HG03159 (cell line): ENCODE data around the gene MLN.
"Not testable (repeated sequence)": the region's sequence is repeated elsewhere in the genome, so short reads cannot be mapped to it uniquely, and the experiment has no call there.

Experiments used
- ATAC-seq: cut with Tn5 transposase; IDR thresholded peaks from one replicate; pipeline ENCODE4 v1.9.1; 2021; ENCODE audit warnings: mild to moderate bottlenecking, moderate library complexity; ENCODE audit not compliant: unreplicated experiment

MLN gene

DNA sequence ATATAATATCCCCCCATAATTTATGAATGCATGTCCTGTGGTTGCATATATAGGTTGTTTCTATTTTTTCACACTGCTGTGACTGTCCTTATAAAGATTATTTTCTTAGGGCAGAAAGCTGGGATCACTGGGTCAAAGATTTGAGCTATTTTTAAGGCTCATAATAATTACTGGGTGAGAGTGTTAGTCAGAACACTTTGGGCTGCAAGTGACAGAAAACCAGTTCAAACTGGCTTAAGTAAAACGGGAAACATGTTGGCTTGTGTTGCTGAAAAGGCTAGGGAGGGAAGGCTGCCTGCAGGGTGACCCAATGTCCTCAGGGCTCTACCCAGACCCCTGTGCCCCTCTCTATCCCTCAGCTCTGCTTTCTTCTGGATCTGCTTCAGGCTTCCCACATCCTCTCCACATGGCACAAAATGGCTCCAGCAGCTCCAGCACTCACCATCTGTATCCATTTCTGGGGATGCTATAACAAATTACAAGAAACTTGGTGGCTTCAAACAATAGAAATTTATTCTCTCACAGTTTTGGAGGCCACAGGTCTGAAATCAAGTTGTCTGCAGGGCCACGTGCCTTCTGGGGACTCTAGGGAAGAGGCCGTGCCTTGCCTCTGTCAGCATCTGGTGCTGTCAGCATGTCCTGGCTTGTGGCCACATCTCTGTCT, 33.1 kb upstream of the MLN start:
- ATAC-seq = no peak

DNA sequence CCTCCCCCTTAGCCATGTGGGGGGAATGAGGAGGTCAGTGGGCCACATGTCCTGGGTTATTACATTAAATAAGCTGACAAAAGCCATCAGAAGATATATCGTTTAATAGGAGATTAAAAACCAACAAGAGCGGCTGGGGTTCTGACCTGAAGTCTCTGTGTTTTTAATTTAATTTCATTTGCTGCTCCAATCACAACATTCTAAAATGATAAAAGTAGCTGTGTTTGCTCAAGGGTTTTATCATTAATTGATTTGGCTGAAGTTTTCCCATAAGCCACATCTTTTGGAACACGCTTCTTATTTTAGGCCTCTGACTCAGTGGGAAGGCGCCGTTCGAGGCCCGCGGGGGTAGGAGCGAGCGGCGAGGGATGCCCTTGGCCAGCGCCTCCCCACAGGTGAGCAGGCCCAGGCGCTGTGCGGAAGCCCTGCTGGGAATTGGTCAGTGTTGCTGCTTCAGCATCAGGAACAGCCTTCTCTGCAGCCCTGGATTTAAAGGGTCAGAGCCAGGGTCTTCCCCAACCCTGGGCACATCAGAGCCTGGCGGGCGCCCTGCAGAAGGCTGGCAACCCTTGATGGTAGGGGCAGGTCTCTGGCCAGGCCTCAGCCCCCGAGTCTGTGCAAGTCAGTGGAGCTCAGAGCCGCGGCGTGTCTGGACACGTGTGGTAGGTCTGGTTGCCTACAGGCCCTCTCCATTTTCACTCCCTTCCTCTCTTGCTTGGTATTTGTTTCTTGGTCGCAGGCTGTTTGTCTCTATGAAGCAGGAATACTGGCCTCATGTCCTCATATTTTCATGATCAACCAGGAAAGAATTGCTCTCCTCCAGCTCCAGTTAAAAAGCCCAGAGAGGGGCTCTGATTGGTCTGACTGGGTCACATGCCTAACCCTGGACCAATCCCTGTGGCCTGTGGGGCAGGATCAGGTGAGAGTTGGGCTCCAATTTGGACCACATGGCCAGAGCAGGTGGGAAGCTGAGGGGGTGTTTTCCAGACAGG, 30.9 kb upstream of the MLN start:
- no peak for ATAC-seq

DNA sequence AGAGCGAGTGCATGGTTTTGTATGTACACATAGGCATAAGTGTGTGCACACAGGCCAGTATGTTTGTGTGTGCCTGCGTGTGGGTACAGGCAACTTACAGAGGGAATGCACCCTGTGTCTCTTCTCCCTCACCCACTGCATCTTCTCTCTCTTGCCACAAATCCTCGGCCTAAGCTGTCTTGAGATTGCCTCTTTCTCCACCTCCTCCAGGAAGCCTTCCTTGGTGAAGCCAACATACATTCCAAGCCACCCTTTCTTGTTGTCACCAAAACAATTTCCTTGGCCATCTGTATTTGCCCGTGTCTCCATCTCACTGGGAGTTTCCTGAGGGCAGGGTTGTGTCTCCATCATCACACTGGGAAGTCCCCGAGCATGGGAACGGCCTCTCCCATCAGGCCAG, 29.8 kb upstream of the MLN start:
- ATAC-seq = no peak

DNA sequence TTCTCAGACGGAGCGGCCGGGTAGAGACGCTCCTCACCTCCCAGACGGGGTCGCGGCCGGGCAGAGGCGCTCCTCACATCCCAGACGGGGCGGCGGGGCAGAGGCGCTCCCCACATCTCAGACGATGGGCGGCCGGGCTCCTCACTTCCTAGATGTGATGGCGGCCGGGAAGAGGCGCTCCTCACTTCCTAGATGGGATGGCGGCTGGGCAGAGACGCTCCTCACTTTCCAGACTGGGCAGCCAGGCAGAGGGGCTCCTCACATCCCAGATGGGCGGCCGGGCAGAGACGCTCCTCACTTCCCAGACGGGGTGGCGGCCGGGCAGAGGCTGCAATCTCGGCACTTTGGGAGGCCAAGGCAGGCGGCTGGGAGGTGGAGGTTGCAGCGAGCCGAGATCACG, 29.0 kb upstream of the MLN start:
- ATAC-seq = not testable (repeated sequence)

DNA sequence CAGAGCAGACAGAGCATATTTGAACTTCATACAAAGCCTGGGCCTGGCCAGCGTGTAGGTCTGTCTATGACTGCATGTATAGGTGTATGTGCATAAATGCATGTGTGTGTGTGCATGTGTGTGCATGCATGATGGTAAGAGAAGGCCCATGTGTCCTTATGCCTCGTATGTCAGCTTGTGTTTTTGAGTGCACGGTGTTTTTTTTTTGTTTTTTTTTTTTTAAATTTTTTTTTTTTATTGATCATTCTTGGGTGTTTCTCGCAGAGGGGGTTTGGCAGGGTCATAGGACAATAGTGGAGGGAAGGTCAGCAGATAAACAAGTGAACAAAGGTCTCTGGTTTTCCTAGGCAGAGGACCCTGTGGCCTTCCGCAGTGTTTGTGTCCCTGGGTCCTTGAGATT, 27.9 kb upstream of the MLN start:
- not testable (repeated sequence) for ATAC-seq

DNA sequence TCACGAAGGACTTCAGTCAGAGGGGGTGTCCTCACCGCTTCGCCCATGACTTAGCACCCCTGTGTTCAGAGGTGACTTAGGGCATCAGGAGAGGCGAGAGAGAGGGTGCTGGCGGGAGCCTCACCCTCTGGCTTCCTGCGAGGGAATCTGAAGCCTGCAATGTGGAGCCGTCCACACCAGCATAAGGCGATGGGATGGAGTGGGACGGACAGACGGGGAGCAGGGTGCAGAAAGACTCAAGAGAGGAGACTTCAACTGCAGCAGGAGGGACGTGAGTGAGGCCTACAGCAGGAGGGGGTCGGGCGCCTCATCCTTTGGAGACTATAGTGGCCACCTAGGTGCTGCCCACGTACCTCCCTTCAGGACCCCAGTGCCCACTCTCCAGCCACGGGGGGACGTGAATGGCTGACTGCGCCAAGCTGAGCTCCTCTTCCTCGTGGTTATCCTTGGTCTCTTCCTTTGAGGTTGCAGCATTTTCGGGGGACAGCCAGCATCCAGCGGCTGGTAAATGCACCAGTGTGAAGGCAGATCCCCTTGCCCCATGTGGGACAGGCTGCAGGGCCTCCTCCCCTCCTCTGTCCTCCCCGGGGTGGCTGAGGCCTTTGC, 26.9 kb upstream of the MLN start:
- no peak for ATAC-seq

DNA sequence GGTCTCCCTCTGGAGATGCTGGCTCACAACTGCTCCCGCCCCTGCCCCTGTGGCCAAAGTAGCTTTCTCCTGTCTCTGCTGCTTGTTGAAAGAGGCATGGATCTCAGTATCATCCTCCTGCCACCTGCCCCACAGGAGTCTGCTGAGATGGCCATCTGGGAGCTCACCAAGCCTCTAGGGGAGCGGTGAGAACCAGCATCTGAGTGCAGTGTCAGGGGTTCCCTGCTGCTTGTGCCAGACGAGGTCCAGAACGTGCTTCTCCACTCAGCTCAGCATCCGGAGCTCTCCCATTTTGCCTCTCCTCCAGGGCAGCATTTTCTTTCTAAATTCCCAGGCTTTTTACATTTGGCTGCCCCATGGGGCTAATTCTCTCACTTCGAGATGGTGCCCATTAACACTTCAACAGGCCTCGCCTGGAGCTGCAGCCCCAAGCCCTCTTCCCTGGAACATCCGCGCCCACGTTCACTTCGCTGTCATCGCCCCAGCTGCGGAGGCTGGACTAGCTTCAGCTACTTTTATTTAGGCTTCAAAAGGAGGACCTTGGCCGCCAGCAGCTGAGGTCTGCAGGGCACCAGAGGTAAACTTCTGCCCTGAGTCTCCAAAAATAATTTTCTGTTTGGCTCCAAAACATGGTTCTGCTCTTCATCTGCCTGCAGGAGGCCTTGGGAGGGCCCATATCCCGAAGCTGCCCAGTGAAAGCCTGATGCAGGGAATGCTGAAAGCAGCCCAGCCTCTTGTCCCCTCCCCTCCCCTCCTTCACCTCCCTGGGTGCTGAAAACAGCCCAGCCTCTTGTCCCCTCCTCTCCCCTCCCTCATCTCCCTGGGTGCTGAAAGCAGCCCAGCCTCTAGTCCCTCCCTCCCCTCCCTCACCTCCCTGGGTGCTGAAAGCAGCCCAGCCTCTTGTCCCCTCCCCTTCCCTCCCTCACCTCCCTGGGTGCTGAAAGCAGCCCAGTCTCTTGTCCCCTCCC, 25.2 kb upstream of the MLN start:
- ATAC-seq = no peak

DNA sequence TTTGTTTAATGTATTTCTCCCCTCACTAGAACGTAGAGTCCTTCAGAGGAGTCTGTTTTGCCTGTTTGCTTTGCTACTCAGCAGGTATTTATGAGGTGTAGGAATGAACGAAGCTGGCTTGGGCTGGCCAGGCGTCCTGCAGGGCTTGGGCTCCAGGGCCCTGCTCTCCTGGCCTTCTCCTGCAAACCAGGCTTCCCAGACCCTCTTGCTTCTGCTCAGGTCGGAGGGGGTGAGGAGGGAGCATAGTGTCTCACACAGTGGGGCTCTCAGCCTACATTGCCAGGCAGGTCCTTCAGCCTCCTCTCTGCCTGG, 24.6 kb upstream of the MLN start:
- no peak for ATAC-seq

DNA sequence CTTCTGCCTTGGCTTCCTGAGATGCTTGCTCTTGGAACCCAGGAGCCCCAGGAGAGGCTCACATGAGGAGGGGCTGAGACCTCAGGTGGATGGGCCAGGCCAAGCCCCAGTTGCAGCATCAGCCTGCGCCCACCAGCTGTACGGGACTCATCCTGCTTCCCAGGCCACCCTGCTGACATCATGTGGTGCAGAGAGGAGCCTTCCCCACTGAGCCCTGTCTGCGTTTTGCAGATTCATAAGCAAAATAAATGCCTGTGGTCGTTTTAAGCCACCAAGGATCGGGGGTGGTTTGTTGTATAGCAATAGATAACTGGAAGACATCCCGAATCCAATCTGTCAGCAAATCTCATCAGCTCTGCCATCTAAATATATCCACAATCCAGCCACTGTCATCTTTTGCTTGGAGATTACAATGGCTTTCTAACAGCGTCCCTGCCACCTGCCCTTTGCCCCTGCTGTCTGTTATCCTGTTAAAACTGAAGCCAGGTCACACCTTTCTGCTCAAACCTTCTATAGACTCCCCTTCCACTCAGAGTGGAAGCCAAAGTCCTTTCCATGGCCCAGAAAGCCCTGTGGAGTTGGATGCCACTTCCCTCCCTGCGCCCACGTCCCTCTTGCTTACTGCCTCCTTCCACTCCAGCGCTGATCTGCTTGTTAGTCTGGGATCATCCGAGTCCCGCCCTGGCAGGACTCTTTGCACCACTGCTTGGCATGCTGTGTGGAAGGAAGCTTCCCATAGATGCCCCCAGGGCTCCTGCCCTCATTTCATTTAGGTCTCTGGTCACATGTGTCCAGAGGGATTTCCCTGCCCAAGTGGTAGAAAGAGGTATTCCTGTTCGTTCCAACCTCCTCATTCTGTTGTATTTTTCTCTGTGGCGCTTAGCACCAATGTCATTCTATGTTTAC, 24.0 kb upstream of the MLN start:
- no peak for ATAC-seq

DNA sequence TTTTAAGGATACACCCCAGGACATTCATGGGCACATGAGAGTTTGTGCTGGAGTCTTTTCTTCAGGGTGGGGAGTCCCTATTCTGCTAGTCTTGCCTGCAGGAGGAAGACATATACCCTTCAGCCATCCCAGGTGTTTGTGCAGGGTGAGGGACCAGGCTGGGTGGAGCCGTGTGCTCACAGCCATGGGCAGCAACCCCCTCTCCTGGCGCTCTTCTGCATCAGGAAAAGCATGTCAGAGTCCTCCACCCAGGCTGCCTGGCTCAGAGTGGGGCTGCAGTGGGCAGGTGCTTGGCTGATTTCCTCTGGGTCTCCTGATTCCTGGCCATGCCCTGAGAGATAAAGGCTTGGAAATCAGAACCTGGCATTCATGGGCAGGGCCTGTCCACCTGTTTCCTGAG, 22.7 kb upstream of the MLN start:
- ATAC-seq = no peak

DNA sequence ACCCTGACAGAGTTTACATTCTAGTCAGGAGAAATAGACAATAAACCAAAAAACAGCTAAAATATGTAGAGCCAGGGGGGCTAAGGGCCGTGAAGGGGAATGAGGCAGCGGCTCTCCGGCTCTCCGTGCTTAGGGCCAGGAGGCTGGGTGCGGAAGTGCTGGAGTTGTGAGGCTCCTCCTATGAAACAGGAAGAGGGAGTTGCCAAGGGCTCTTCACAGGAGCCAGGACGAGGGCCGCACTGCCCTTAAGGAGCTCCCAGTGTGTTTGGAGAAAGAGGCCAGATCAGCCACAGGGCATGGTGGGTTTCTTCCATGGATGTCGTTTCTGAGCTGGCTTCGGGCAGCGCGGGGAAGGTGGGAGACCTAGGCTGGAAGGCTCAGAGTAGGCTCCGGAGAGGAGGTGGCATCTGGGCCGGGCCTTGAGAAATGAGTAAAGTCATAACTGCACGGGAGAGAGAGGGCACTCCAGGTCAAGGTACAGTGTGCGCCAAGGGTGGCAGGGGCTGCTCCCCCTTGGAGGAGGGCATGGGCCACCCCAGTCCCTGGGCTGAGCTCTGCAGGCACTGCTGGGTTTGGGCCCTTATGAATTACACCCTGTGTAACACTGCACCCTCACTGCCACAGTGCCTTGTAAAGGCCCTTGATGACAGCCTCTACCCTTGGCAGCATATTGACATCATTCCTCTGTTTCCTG, 20.8 kb upstream of the MLN start:
- no peak for ATAC-seq

DNA sequence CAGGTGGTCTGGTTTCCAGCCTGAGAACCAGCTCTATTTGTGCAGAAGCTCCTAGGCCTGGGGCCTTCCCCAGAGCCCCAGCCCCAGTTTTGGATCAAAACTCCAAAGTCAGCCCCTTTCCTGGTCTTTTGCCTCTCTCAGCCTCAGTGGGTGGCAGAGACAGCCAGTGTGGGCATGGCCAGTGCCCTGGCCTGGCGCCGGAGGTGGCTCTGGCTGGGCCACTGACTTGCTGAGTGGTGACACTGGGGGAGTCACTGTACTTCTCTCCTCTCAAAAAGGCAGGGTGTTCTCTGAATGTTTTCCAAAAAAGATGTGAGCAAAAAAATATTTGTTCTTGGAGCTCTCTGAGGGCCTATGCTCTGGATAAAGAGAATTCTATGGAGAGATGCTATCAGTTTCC, 20.0 kb upstream of the MLN start:
- ATAC-seq = no peak

DNA sequence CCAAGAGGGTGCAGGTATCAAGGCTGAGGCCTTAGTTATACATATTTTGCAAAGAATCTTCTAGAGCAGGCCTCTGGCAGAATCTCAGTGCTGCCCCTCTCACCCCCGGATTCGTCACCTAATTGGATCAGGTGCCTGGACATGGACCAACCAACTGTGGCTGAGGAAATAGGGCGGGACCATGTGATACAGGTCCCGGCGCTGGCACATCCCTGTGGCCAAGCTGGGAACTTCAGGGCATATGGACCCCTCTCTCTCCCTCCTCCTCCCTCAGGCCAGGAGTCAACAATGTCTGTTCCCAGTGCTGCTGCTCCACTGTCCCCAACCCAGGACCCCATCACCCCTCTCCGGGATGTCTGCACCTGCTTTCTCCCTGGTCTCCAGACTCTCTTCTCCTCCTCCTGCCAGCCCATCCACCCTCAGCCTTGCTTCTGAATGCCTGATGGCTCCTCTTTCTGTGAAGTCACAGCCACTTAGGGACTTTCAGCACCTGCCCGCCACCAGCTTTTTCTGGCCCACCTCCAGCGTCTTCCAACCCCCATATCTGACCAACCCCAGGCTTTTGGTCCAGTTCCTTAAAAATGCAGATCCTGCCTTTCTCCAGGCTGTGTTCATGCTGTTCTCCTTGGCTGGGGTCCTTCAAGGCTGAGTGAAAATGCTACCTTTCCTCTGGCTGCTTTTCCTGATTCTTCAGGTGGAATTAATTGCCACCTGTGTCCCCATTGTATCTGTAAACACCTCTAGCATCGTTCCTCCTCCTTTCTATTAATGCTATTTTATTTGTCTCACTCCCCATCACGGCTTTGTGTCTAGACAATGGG, 19.0 kb upstream of the MLN start:
- no peak for ATAC-seq

DNA sequence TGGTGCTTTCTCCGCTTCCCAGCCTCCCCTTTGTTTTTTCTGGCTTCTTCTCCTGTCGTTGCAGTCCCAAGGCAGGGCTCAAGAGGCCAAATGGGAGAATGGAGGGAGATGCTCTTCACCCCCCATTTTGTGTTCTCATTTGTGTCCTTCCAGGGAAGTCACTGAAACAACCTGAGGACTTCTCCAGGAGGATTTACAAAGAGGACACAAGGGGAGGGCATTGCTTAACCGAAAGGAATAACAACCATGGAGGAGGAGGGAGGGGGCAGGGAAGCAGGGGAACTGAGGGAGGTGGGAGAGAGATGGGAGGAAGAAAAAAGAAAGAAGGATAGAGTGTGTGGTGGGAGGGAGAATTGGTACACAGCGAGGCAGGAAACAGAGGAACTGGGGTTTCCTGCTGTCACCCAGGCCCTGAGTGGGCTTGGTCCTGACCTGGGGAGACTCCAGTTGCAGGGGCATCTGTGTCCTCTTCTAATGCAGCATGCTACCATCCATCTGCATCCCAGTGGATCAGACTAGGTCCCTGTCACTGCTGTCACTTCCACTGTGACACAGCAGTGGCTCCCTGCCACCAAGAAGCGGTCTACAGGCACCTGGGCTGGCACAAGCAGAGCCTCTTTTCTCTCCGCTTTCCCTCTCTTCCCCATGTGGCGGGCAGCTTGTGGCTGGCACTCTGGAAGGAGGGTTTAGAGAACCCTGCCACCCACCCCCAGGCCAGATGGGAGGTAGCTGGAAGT, 17.1 kb upstream of the MLN start:
- no peak for ATAC-seq

DNA sequence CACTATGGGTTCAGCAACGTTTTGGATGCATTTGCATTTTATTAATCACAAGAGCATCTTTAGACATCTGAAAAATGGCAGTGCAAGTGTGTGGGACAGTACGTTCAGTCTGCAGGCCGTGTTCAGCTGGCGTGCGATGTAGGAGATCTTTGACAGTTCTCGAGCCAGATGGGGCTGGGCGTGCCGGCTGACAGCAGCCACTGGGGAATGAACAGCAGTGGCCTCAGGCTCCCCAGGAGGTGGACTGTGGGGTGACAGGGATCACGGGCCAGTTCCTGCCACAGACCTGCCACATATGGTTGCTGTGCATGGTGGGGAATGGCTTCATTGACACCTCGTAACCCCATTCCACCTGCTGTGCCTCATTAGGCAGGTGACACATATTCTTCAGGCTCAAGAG, 16.4 kb upstream of the MLN start:
- no peak for ATAC-seq

DNA sequence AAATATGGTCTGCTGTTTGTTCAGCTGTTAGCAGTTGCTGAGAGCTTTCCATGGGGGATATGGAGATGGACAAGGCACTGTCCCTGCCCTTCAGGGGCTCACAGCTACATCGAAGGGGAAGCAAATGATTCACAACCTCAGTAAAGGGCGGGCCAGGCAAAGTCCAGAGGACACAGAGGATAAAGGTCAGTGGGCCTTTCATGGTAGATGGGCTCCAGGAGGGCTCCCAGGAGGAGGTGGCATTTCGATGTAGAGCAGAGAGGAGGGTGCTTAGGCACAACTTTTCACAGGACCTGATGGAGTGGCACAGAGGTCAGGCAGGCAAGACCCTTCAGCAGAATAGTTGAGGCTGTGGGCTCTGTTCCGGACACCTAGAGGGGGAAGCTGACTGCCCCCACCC, 15.2 kb upstream of the MLN start:
- no peak for ATAC-seq

DNA sequence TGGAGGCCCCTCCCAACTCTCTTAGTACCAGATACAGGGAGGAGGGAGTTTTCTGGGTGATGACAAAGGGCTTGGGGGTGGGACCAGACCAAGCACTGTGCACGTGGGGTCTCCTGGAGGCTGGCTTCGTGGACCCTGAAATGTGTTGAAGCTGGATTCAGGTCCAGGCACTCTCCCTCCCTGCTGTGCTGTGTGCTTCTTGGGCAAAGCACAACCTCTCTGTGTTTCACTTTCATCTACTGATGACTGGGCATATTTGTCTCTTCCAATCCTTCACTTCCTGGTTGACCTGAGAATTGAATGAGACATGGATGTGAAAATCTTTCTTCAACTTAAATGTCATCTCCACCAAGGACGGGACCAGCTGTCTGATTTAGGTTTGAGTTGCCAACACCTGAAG, 14.5 kb upstream of the MLN start:
- no peak for ATAC-seq

DNA sequence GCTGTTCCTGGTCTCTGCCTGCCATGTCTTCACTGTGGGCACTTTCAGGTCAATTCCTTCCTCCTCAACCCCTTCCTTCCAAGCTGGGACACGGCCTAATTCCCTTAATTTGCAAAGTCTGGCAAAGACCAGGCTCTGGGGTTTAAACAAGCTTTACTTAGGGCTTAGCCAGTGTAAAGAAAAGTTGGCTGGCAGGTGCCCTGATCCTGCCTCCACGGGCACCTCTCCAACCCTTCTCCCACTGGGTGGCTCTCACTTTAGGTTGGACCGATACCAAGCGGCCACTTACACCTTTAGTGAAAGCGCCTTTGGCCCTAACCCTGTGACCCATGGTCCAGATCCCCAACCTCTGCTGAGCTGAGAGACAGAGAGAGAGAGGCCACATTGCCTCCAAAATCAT, 13.7 kb upstream of the MLN start:
- no peak for ATAC-seq
